ENCODE data around the gene KCNT1.

Gene KCNT1

GRCh38 chr9:135827866-135828580 is 126.0 kb downstream of the KCNT1 start:
- Histone ChIP-seq H3K4ac (ENCODE audit: low read length) (no peak overlapping the region), H3K9me3 (replicated peaks in 1 of 2; ENCODE audit: control insufficient read depth in 2 of 2, insufficient read depth in 1 of 2, low read depth in 1 of 2, low read length in 2 of 2) (peaks cover 0 to 13% of the 10 kb centered on the region in 2 donors), H3K27me3 (ENCODE audit: control insufficient read depth in 3 of 3, insufficient read depth in 3 of 3, low read depth in 1 of 3, low read length in 3 of 3) (no peaks in the 10 kb centered on the region), H2BK120ac (ENCODE audit: low read depth, low read length) (no peak overlapping the region), H4K91ac (ENCODE audit: low read depth, low read length, poor library complexity) (no peak overlapping the region), H3K27ac (replicated peaks; ENCODE audit: low read length) (no peak overlapping the region), H3K23ac (ENCODE audit: low read depth, low read length, poor library complexity) (no peak overlapping the region), H3K4me3 (ENCODE audit: low read length in 2 of 2) (no peak overlapping the region), H3K79me1 (ENCODE audit: low read depth, low read length) (peaks cover 22% of the 10 kb centered on the region), H3K14ac (ENCODE audit: low read length) (no peak overlapping the region), H4K8ac (ENCODE audit: low read depth, low read length) (no peak overlapping the region), H3K18ac (ENCODE audit: low read length) (no peak overlapping the region), H2BK5ac (ENCODE audit: low read length) (no peak overlapping the region), H2AFZ (ENCODE audit: low read length) (no peak overlapping the region), H3K4me2 (ENCODE audit: insufficient read depth, low read length, poor library complexity, severe bottlenecking) (no peak overlapping the region), H2AK5ac (ENCODE audit: low read depth, low read length) (peak overlapping the region; percentile 35), H3K9ac (ENCODE audit: low read depth, low read length, poor library complexity) (peak overlapping the region; percentile 3), H3K4me1 (ENCODE audit: control insufficient read depth in 2 of 2, insufficient read depth in 1 of 2, low read depth in 1 of 2, low read length in 2 of 2) (no peaks in the 10 kb centered on the region), H2BK15ac (ENCODE audit: low read length) (no peak overlapping the region), H3K36me3 (replicated peaks in 1 of 2; ENCODE audit: control insufficient read depth in 2 of 2, insufficient read depth in 2 of 2, low read length in 2 of 2) (peaks cover 18 to 72% of the 10 kb centered on the region in 2 donors), H2BK12ac (ENCODE audit: low read length) (peak overlapping the region; percentile 4)
- DNase-seq (ENCODE audit: low spot score) = no peak
- no CpG with 5 or more reads among the region's 13 CpGs for WGBS, 2 donors (ENCODE audit: extremely low coverage in 2 of 2, insufficient read length in 2 of 2, insufficient replicate concordance in 1 of 2)

- no peak overlapping the region for H4K91ac ChIP-seq (ENCODE audit: low read depth, low read length, poor library complexity)
- peaks cover 0 to 13% of the 10 kb centered on the region in 2 donors for H3K9me3 ChIP-seq (replicated peaks in 1 of 2; ENCODE audit: control insufficient read depth in 2 of 2, insufficient read depth in 1 of 2, low read depth in 1 of 2, low read length in 2 of 2)
- no peak overlapping the region for H3K18ac ChIP-seq (ENCODE audit: low read length)
- no peaks in the 10 kb centered on the region for H3K4me1 ChIP-seq (ENCODE audit: control insufficient read depth in 2 of 2, insufficient read depth in 1 of 2, low read depth in 1 of 2, low read length in 2 of 2)
- H3K4ac ChIP-seq (ENCODE audit: low read length) = no peak overlapping the region
- peaks cover 22% of the 10 kb centered on the region for H3K79me1 ChIP-seq (ENCODE audit: low read depth, low read length)
- no peak overlapping the region for H2AK5ac ChIP-seq (ENCODE audit: low read depth, low read length)
- no peak overlapping the region for H3K27ac ChIP-seq (replicated peaks; ENCODE audit: low read length)
- no peak overlapping the region for H2BK15ac ChIP-seq (ENCODE audit: low read length)
- no peak overlapping the region for H3K9ac ChIP-seq (ENCODE audit: low read depth, low read length, poor library complexity)
- H2AFZ ChIP-seq (ENCODE audit: low read length) = no peak overlapping the region
- no peak overlapping the region for H3K23ac ChIP-seq (ENCODE audit: low read depth, low read length, poor library complexity)
- no peak overlapping the region for H2BK12ac ChIP-seq (ENCODE audit: low read length)
- H3K27me3 ChIP-seq (ENCODE audit: control insufficient read depth in 3 of 3, insufficient read depth in 3 of 3, low read depth in 1 of 3, low read length in 3 of 3) = no peaks in the 10 kb centered on the region
- no peak overlapping the region for H3K4me2 ChIP-seq (ENCODE audit: insufficient read depth, low read length, poor library complexity, severe bottlenecking)
- WGBS, 2 donors (ENCODE audit: extremely low coverage in 2 of 2, insufficient read length in 2 of 2, insufficient replicate concordance in 1 of 2) = no CpG with 5 or more reads among the region's 5 CpGs
- H3K14ac ChIP-seq (ENCODE audit: low read length) = no peak overlapping the region
- H3K36me3 ChIP-seq (replicated peaks in 1 of 2; ENCODE audit: control insufficient read depth in 2 of 2, insufficient read depth in 2 of 2, low read length in 2 of 2) = peaks cover 13 to 70% of the 10 kb centered on the region in 2 donors
- no peak overlapping the region for H4K8ac ChIP-seq (ENCODE audit: low read depth, low read length)
- no peak overlapping the region for H2BK5ac ChIP-seq (ENCODE audit: low read length)
- H3K4me3 ChIP-seq (ENCODE audit: low read length in 2 of 2) = no peak overlapping the region
- DNase-seq (ENCODE audit: low spot score) = no peak
- H2BK120ac ChIP-seq (ENCODE audit: low read depth, low read length) = no peak overlapping the region
Observed at GRCh38 chr9:135828656-135829055, 126.7 kb downstream of the KCNT1 start.

GRCh38 chr9:135830496-135830895 is 128.5 kb downstream of the KCNT1 start:
- no peak for DNase-seq (ENCODE audit: low spot score)
- H3K27ac ChIP-seq (replicated peaks; ENCODE audit: low read length) = no peak overlapping the region
- H3K27me3 ChIP-seq (ENCODE audit: control insufficient read depth in 3 of 3, insufficient read depth in 3 of 3, low read depth in 1 of 3, low read length in 3 of 3) = no peaks in the 10 kb centered on the region
- peaks cover 12 to 70% of the 10 kb centered on the region in 2 donors for H3K36me3 ChIP-seq (replicated peaks in 1 of 2; ENCODE audit: control insufficient read depth in 2 of 2, insufficient read depth in 2 of 2, low read length in 2 of 2)
- no peak overlapping the region for H4K91ac ChIP-seq (ENCODE audit: low read depth, low read length, poor library complexity)
- no peak overlapping the region for H3K14ac ChIP-seq (ENCODE audit: low read length)
- no peak overlapping the region for H2BK5ac ChIP-seq (ENCODE audit: low read length)
- no peak overlapping the region for H3K4me3 ChIP-seq (ENCODE audit: low read length in 2 of 2)
- no peak overlapping the region for H2BK12ac ChIP-seq (ENCODE audit: low read length)
- no peak overlapping the region for H3K18ac ChIP-seq (ENCODE audit: low read length)
- H2BK120ac ChIP-seq (ENCODE audit: low read depth, low read length) = no peak overlapping the region
- H3K4me1 ChIP-seq (ENCODE audit: control insufficient read depth in 2 of 2, insufficient read depth in 1 of 2, low read depth in 1 of 2, low read length in 2 of 2) = no peaks in the 10 kb centered on the region
- H3K4me2 ChIP-seq (ENCODE audit: insufficient read depth, low read length, poor library complexity, severe bottlenecking) = no peak overlapping the region
- H4K8ac ChIP-seq (ENCODE audit: low read depth, low read length) = no peak overlapping the region
- H3K9ac ChIP-seq (ENCODE audit: low read depth, low read length, poor library complexity) = no peak overlapping the region
- H3K79me1 ChIP-seq (ENCODE audit: low read depth, low read length) = peaks cover 24% of the 10 kb centered on the region
- peaks cover 0 to 16% of the 10 kb centered on the region in 2 donors for H3K9me3 ChIP-seq (replicated peaks in 1 of 2; ENCODE audit: control insufficient read depth in 2 of 2, insufficient read depth in 1 of 2, low read depth in 1 of 2, low read length in 2 of 2)
- H2AK5ac ChIP-seq (ENCODE audit: low read depth, low read length) = no peak overlapping the region
- no peak overlapping the region for H2BK15ac ChIP-seq (ENCODE audit: low read length)
- no peak overlapping the region for H3K23ac ChIP-seq (ENCODE audit: low read depth, low read length, poor library complexity)
- no peak overlapping the region for H2AFZ ChIP-seq (ENCODE audit: low read length)
- no peak overlapping the region for H3K4ac ChIP-seq (ENCODE audit: low read length)
- WGBS, 2 donors (ENCODE audit: extremely low coverage in 2 of 2, insufficient read length in 2 of 2, insufficient replicate concordance in 1 of 2) = no CpG with 5 or more reads among the region's 1 CpG

- Histone ChIP-seq H3K18ac (ENCODE audit: low read length) (no peak overlapping the region), H2BK12ac (ENCODE audit: low read length) (no peak overlapping the region), H2AK5ac (ENCODE audit: low read depth, low read length) (no peak overlapping the region), H3K4me1 (ENCODE audit: control insufficient read depth in 2 of 2, insufficient read depth in 1 of 2, low read depth in 1 of 2, low read length in 2 of 2) (no peaks in the 10 kb centered on the region), H3K79me1 (ENCODE audit: low read depth, low read length) (peaks cover 23% of the 10 kb centered on the region), H3K4ac (ENCODE audit: low read length) (no peak overlapping the region), H2BK120ac (ENCODE audit: low read depth, low read length) (no peak overlapping the region), H3K36me3 (replicated peaks in 1 of 2; ENCODE audit: control insufficient read depth in 2 of 2, insufficient read depth in 2 of 2, low read length in 2 of 2) (peaks cover 19 to 53% of the 10 kb centered on the region in 2 donors), H3K14ac (ENCODE audit: low read length) (no peak overlapping the region), H4K8ac (ENCODE audit: low read depth, low read length) (no peak overlapping the region), H3K9me3 (replicated peaks in 1 of 2; ENCODE audit: control insufficient read depth in 2 of 2, insufficient read depth in 1 of 2, low read depth in 1 of 2, low read length in 2 of 2) (peaks cover 0 to 10% of the 10 kb centered on the region in 2 donors), H3K9ac (ENCODE audit: low read depth, low read length, poor library complexity) (no peak overlapping the region), H3K23ac (ENCODE audit: low read depth, low read length, poor library complexity) (no peak overlapping the region), H4K91ac (ENCODE audit: low read depth, low read length, poor library complexity) (no peak overlapping the region), H3K27me3 (ENCODE audit: control insufficient read depth in 3 of 3, insufficient read depth in 3 of 3, low read depth in 1 of 3, low read length in 3 of 3) (peaks cover 0 to 2% (median 0%) of the 10 kb centered on the region in 3 experiments), H3K4me2 (ENCODE audit: insufficient read depth, low read length, poor library complexity, severe bottlenecking) (no peak overlapping the region), H2BK15ac (ENCODE audit: low read length) (no peak overlapping the region), H2BK5ac (ENCODE audit: low read length) (no peak overlapping the region), H3K27ac (replicated peaks; ENCODE audit: low read length) (no peak overlapping the region), H2AFZ (ENCODE audit: low read length) (no peak overlapping the region), H3K4me3 (ENCODE audit: low read length in 2 of 2) (no peak overlapping the region)
- WGBS, 2 donors (ENCODE audit: extremely low coverage in 2 of 2, insufficient read length in 2 of 2, insufficient replicate concordance in 1 of 2) = no CpG with 5 or more reads among the region's 3 CpGs
- no peak for DNase-seq (ENCODE audit: low spot score)
Observed at GRCh38 chr9:135833864-135834263, 131.9 kb downstream of the KCNT1 start.
